GM19043 (cell line): ENCODE data around the gene TBC1D7.

Experiments used
- ATAC-seq: cut with Tn5 transposase; IDR thresholded peaks from one replicate; pipeline ENCODE4 v1.9.1; 2021; ENCODE audit warnings: low read depth; ENCODE audit not compliant: unreplicated experiment

The TBC1D7 gene

DNA sequence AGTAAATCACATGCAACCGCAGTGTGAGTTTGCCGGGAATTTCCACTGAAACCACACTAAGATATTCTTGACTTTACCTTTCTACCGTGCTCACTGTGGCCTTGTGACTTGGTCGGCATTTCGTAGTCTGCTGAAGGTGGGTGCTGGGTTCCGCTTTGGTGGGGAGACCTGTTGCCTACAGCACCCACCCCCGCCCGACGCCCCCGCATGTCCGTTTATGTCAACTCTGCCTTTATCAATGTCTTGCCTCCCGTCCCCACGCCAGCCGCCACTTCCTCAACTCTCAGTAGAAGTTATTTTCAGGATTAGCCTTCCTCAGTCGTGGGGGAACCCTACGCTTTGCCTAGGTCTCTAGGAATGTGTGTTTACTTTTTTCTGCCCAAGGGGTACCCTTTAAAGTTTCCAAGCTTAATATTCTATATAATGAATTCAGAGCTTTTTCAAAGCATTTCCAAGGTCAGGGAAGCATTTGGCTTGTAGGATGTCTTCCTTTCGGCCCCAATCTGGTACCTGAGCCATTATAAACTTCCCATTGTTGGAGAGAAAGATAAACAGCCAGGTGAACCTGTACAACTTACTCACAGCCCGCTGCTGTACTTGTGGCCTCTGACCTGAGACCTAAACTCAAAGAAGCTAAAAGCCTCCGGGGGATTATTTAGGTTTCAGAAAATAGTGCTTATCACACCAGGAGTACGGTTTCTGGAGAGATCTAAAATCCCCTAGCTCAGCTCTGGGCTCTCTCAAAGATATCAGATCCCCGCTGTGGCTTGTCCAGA is 54.2 kb downstream of the TBC1D7 start:
- no peak for ATAC-seq

DNA sequence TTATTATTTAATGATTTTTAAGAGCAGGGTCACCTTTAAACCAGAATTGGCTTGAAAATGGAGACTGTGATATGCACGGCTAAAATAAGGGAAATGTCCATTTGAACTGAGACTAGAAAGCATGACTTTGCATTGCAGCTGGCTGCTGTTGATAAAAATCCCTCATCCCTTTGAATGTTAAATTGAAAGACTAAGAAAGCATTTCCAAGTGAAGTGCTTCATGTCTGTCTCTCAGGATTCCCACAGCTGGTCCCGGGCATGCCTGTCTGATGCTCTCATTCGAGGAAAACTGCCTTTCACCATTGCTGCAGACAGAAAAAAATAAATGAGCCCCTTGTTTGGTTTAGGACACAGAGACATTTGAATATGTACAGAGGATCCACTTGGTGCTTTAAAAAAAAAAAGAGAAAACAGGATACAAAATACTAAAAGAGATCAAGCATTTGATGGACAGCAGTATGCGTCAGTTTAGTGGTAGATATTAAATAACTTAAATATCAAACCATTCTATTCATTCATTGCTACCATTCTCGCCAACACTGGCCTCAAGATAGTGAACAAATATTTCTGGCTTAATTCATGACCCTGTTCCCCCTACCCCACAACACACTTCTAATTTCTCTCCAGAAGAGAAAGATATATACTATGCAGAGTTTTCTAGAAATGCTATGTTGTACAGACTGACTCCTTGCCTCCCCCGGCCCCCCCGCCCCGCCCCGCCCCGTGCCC is 55.0 kb downstream of the TBC1D7 start:
- no peak for ATAC-seq

DNA sequence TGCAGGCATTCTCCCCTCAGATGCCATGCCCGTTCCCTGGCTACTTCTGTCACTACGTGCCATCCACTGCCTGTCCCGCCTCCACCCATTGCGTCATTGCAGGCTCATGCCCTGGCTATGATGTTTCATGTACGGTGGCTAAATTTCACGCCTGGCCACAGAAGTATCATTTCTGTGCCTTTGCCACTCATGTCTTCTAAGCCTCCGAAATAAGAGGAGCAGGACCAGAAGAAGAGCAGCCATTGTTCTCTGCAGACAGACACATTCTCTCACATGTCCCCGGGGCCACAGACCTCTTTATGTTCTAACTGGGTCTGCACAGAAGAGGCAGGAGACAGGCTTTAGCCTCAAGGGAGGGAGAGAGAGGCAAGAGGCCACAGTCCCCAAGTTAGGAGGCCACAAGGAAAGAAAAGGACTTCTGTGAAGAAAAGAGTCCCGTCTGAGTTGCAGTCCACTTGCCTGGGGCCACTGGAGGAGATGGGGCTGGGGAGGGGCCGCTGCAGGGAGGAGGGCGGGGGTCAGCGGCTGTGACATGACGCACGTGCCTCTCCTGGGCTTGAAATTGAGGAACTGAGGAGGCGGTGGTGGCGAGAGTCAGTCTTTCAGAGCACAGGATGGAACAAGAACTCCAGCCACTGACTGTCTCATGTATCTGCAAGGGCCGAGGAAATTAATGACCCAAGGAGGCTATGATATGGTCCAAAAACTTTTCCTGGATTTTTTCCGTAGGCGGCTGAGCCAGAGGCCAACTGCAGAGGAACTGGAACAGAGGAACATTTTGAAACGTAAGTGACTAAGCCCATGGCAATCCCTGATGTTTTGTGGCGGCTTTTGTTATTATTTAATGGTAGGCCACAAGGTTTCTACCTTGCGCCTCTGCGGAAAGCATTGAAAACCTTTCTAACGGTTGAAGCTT is 55.9 kb downstream of the TBC1D7 start:
- peak; percentile 62 for ATAC-seq

GRCh38 chr6:13268913-13269518 is 59.3 kb downstream of the TBC1D7 start:
- no peak for ATAC-seq

- no peak for ATAC-seq
Measured at GRCh38 chr6:13267142-13267651, 61.1 kb downstream of the TBC1D7 start.

DNA sequence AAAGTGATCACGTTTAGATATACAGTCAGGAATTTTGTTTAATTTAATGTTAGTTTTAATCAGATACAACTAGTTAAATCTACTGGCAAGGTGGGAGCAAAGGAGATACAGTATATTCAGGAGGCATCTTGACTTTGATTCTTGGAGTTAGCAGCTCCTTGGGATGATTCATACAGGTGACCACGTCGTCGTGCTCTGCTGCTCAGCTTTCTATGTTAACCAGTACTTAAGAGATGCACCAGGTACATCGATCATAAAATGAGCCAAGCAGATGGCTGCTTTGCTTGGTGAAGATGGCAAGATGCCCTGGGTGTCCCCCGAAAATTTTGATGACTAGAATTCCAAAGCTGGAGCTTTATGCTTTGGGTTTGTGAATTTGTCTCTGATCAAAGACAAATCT is 64.7 kb downstream of the TBC1D7 start:
- no peak for ATAC-seq

- no peak for ATAC-seq
Measured at GRCh38 chr6:13262302-13263230, 65.8 kb downstream of the TBC1D7 start.

DNA sequence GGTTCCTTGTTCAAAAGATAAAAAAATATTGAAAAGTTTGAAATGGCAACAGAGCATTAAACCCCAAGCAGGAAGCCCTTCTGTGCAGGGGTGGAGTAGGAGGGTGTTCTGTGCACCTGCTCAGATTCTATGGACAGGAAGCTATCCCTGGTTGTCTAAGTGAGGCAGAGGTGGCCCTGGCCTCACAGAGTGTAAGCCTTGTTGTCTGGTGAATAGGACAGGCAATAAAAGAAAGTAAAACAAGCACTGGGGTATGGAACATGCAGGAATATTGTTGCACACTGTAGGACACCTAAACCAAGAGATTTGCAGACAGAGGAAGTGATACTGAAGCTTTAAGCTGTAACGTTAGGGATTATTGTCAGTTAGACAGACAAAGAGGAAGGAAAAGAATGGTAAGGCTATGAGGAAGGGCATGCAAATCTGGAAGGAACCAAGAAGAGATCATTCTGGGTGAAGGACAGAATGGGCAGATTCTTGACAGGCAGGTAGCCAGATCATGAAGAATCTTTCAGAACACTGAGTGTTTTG is 66.8 kb downstream of the TBC1D7 start:
- ATAC-seq = peak; percentile 68

- ATAC-seq = no peak
Measured at GRCh38 chr6:13260831-13261230, 67.5 kb downstream of the TBC1D7 start.

DNA sequence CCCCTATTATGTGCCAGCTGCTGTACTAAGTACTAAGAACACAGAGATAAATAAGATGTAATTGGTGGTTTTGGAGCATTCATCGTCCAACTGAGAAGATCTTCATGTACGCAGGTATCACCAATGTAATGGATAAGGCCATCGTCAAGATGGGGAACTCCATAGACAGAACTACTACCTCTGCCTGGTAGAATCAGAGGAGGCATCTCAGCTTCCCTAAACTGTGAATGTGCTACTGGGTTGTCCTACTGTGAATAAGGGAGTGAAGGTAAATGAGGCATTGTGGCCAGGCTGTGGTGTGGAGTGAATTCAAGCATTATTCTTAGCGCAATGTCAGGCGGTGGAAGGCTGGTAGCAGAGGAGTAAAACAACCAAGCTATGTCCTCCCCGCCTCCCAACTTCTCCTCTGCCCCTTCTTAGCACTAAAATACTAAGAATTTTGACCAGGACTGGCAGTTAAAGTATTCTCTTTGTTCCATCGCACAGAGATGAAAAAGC is 68.2 kb downstream of the TBC1D7 start:
- ATAC-seq = no peak

DNA sequence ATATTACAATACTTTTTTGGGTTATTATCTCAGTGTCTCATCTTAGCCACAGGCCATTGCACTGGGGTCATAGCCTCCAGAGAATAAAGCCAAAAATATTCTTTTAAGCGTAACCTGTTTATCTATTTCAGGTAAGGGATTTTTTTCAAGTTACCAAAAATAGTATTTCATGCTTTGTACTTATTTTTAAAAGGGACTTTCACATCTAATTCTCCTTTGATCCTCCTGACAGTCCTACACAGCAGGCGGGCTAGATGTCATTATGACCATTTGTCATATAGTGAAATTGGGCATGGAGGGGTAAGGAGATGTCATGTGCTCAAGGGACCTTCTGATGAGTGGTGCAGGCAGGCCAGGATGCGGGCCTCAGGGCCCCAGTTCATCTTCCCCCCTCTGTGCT is 68.9 kb downstream of the TBC1D7 start:
- no peak for ATAC-seq

- ATAC-seq = no peak
Measured at GRCh38 chr6:13256266-13257001, 71.9 kb downstream of the TBC1D7 start.
